Hepatocyte (in vitro differentiated cells): ENCODE measurements around the gene MUC4. TPM values are rescaled to one million over a fixed set of nuclear protein-coding genes. Genes with fewer than 3 reads are reported as not detected.

Experiments used
- DNase-seq: peaks from one replicate; pipeline ENCODE4 v3.0.0-alpha.2; 2016; ENCODE audit warnings: low spot score
- H2AFZ ChIP-seq: fragments of 200-600 bp; sonication (generic); 2 replicates; pipeline ENCODE4 v1.6.0; 2016; ENCODE audit warnings: antibody characterized with exemption, mild to moderate bottlenecking
- H3K27ac ChIP-seq: fragments of 200-600 bp; sonication (generic); 2 replicates; pipeline ENCODE4 v1.5.1; 2016; ENCODE audit warnings: mild to moderate bottlenecking
- H3K27me3 ChIP-seq: fragments of 200-600 bp; sonication (generic); 2 replicates; pipeline ENCODE4 v1.6.1; 2016
- H3K36me3 ChIP-seq: fragments of 200-600 bp; sonication (generic); replicated peaks from 2 replicates; pipeline ENCODE4 v1.5.1; 2016; ENCODE audit warnings: low read depth; ENCODE audit not compliant: insufficient read depth
- H3K4me1 ChIP-seq: fragments of 200-600 bp; sonication (generic); 2 replicates; pipeline ENCODE4 v1.5.1; 2016; ENCODE audit warnings: mild to moderate bottlenecking, moderate library complexity; ENCODE audit not compliant: insufficient read depth
- H3K4me2 ChIP-seq: fragments of 200-600 bp; sonication (generic); 2 replicates; pipeline ENCODE4 v1.6.0; 2016
- H3K4me3 ChIP-seq: fragments of 200-600 bp; sonication (generic); 2 replicates; pipeline ENCODE4 v1.5.1; 2016; ENCODE audit warnings: mild to moderate bottlenecking
- H3K79me2 ChIP-seq: fragments of 200-600 bp; sonication (generic); 2 replicates; pipeline ENCODE4 v1.6.0; 2017; ENCODE audit warnings: mild to moderate bottlenecking
- H3K9me2 ChIP-seq: fragments of 200-600 bp; sonication (generic); replicated peaks from 2 replicates; pipeline ENCODE4 v1.6.0; 2017; ENCODE audit warnings: mild to moderate bottlenecking; ENCODE audit not compliant: insufficient read depth
- H3K9me3 ChIP-seq: fragments of 200-600 bp; sonication (generic); 2 replicates; pipeline ENCODE4 v1.5.1; 2016; ENCODE audit warnings: low read depth, mild to moderate bottlenecking
- H4K20me1 ChIP-seq: fragments of 200-600 bp; sonication (generic); 2 replicates; pipeline ENCODE4 v1.6.0; 2016; ENCODE audit warnings: mild to moderate bottlenecking; ENCODE audit not compliant: insufficient read depth, poor library complexity, severe bottlenecking
- EZH2 ChIP-seq: fragments of 200-600 bp; sonication (generic); IDR thresholded peaks from 2 replicates; pipeline ENCODE4 v1.6.1; 2016; ENCODE audit warnings: antibody characterized with exemption, mild to moderate bottlenecking, borderline replicate concordance
- EZH2phosphoT487 ChIP-seq: fragments of 200-600 bp; sonication (generic); IDR thresholded peaks from one replicate; pipeline ENCODE4 v1.6.1; 2018; ENCODE audit warnings: antibody characterized with exemption, mild to moderate bottlenecking, low read depth, moderate library complexity; ENCODE audit not compliant: unreplicated experiment, severe bottlenecking
- WGBS: methylation state at CpG from one replicate; pipeline ENCODE4 v1.1.6; 2016; ENCODE audit warnings: low lambda C conversion rate; ENCODE audit errors: missing lambda C conversion rate; 5-methylcytosine and 5-hydroxymethylcytosine counted together
- polyA plus RNA-seq: library from polyadenylated mRNA; unstranded; fragments of >200 nt; fragmentation: Nextera tagmentation; extraction: Ambion mirVana; gene quantifications from 2 replicates; pipeline ENCODE4 v1.2.1, GENCODE V29; 2016
- total RNA-seq: library from RNA; depleted of rRNA; stranded (reverse); fragments of >200 nt; gene quantifications from 2 replicates; pipeline ENCODE4 v1.2.3, GENCODE V29; 2014
- TF ChIP-seq, protein P1 (sequence below): fragments of 200-600 bp; sonication (generic); IDR thresholded peaks from 2 replicates; pipeline ENCODE4 v1.5.1; 2016; ENCODE audit warnings: antibody characterized with exemption, mild to moderate bottlenecking; ENCODE audit not compliant: poor library complexity

MUC4 gene
- total and polyA plus RNA-seq, 2 experiments from 2014 or later = 0.89 to 1.7 TPM

- no peaks in the 10 kb centered on the region for H4K20me1 ChIP-seq
- no peak overlapping the region for H3K27ac ChIP-seq
- H3K9me3 ChIP-seq = no peaks in the 10 kb centered on the region
- H3K9me2 ChIP-seq = no peaks in the 10 kb centered on the region
- H3K4me3 ChIP-seq = no peak overlapping the region
- 93% methylated on average over 24 of the region's 24 CpGs for WGBS
- no peaks in the 10 kb centered on the region for H3K79me2 ChIP-seq
- H3K4me2 ChIP-seq = no peak overlapping the region
- H3K36me3 ChIP-seq = no peaks in the 10 kb centered on the region
- no peaks in the 10 kb centered on the region for H3K27me3 ChIP-seq
- no peak for DNase-seq
- H2AFZ ChIP-seq = no peak overlapping the region
- no peak for TF ChIP-seq EZH2
- TF ChIP-seq, protein P1, sequence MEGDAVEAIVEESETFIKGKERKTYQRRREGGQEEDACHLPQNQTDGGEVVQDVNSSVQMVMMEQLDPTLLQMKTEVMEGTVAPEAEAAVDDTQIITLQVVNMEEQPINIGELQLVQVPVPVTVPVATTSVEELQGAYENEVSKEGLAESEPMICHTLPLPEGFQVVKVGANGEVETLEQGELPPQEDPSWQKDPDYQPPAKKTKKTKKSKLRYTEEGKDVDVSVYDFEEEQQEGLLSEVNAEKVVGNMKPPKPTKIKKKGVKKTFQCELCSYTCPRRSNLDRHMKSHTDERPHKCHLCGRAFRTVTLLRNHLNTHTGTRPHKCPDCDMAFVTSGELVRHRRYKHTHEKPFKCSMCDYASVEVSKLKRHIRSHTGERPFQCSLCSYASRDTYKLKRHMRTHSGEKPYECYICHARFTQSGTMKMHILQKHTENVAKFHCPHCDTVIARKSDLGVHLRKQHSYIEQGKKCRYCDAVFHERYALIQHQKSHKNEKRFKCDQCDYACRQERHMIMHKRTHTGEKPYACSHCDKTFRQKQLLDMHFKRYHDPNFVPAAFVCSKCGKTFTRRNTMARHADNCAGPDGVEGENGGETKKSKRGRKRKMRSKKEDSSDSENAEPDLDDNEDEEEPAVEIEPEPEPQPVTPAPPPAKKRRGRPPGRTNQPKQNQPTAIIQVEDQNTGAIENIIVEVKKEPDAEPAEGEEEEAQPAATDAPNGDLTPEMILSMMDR = no peak
- no peak for TF ChIP-seq EZH2phosphoT487
- H3K4me1 ChIP-seq = no peaks in the 10 kb centered on the region
Observed at GRCh38 chr3:195813916-195814640, 2.3 kb upstream of the MUC4 start.

DNA sequence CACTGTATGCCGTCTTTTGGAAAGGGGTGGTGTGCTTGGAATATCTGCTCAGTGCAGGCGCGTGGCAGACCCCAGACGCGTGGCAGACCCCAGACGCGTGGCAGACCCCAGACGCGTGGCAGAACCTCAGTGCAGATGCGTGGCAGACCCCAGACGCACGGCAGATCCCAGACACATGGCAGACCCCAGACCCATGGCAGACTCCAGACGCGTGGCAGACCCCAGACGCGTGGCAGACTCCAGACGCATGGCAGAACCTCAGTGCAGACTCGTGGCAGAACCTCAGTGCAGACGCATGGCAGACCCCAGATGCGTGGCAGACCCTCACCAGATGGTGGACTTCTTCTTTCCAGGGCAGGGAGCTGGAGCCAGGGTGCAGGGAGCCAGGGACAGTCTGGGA, 637 bp upstream of the MUC4 start:
- Histone ChIP-seq H3K4me2 (no peak overlapping the region), H4K20me1 (no peaks in the 10 kb centered on the region), H2AFZ (no peak overlapping the region), H3K27me3 (no peaks in the 10 kb centered on the region), H3K9me3 (no peaks in the 10 kb centered on the region), H3K27ac (no peak overlapping the region), H3K4me1 (no peaks in the 10 kb centered on the region), H3K36me3 (no peaks in the 10 kb centered on the region), H3K79me2 (no peaks in the 10 kb centered on the region), H3K4me3 (no peak overlapping the region), H3K9me2 (no peaks in the 10 kb centered on the region)
- DNase-seq = no peak
- WGBS = 91% methylated on average over 18 of the region's 20 CpGs
- TF ChIP-seq EZH2phosphoT487 (no peak), EZH2 (no peak)
- TF ChIP-seq, protein P1 = no peak

GRCh38 chr3:195810455-195810845, 1.3 kb downstream of the MUC4 start:
- no peak for DNase-seq
- WGBS = 90% methylated on average over 19 of the region's 19 CpGs
- Histone ChIP-seq H3K9me3 (no peaks in the 10 kb centered on the region), H4K20me1 (no peaks in the 10 kb centered on the region), H3K4me1 (no peaks in the 10 kb centered on the region), H3K4me2 (no peak overlapping the region), H3K4me3 (no peak overlapping the region), H3K79me2 (no peaks in the 10 kb centered on the region), H3K9me2 (no peaks in the 10 kb centered on the region), H3K27me3 (no peaks in the 10 kb centered on the region), H3K36me3 (no peaks in the 10 kb centered on the region), H2AFZ (no peak overlapping the region), H3K27ac (no peak overlapping the region)
- TF ChIP-seq, protein P1 = no peak
- TF ChIP-seq EZH2phosphoT487 (no peak), EZH2 (no peak)
